ENCODE data around the gene FLNB.

DNA sequence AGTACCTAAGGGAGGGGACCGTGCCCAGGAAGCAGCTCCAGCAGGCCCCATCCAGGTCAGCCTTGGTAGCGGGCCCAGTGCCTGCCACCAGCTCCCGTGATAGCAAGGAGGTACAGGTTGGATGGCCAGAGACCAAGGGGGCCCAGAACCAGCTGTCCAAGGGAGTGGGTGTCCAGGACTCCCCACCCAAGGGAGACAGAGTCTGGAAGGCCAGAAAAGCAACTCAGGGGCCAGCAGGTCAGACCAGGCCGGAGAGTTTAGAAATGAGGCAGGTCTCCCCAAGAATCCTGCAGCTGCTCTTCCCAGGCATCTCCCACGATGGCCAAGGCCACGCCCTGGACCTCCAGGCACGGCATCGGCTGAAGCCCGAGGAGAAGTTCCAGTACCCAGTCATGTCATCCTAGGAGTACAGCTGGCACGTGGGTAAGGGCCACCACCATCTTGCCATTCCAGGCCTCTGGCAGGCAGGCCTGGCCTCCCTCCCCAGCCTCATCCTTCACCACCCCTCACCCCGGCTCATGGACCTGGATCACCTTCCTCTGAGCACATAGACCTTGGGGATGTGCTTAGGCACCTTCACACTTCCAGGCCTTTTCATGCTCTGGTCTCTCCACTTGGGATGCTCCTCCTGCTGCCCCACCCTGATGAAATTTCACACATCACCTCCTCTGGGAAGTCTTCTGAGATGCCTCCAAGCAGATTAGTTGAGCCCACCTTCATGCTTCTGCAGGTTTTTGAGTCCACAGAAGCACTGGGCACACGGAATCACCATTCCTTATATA lies 172.1 kb downstream of the FLNB start:
- TF ChIP-seq, protein P1, sequence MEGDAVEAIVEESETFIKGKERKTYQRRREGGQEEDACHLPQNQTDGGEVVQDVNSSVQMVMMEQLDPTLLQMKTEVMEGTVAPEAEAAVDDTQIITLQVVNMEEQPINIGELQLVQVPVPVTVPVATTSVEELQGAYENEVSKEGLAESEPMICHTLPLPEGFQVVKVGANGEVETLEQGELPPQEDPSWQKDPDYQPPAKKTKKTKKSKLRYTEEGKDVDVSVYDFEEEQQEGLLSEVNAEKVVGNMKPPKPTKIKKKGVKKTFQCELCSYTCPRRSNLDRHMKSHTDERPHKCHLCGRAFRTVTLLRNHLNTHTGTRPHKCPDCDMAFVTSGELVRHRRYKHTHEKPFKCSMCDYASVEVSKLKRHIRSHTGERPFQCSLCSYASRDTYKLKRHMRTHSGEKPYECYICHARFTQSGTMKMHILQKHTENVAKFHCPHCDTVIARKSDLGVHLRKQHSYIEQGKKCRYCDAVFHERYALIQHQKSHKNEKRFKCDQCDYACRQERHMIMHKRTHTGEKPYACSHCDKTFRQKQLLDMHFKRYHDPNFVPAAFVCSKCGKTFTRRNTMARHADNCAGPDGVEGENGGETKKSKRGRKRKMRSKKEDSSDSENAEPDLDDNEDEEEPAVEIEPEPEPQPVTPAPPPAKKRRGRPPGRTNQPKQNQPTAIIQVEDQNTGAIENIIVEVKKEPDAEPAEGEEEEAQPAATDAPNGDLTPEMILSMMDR (IDR thresholded peaks at IDR 0.05; ENCODE audit: insufficient read depth, low read depth, low read length) = no peak
- no peak for TF ChIP-seq EZH2 (IDR thresholded peaks at IDR 0.05; ENCODE audit: insufficient read depth, low read length)
